ENCODE results near the gene ATP11A. TPM values are rescaled to one million over a fixed set of nuclear protein-coding genes. Genes with fewer than 3 reads are reported as not detected.

Gene ATP11A
- total RNA-seq, 3 donors from 2014 or later: 22.1 to 27.2 (median 26.8) TPM

- Histone ChIP-seq H3K36me3 (no peaks in the 10 kb centered on the region), H3K9me3 (no peaks in the 10 kb centered on the region), H3K4me3 (no peak overlapping the region), H3K4me1 (no peaks in the 10 kb centered on the region), H3K27me3 (no peaks in the 10 kb centered on the region), H3K27ac (no peak overlapping the region)
- no peak for DNase-seq (ENCODE audit: low spot score in 2 of 2)
- TF ChIP-seq POLR2AphosphoS5 (IDR thresholded peaks at IDR 0.05): no peak
- no peak for TF ChIP-seq POLR2A (IDR thresholded peaks at IDR 0.05)
- no peak for TF ChIP-seq CTCF (IDR thresholded peaks at IDR 0.05)
- intact Hi-C loops (cut with DNase I; ENCODE audit: low total_unique reads): no loop called here
Observed at GRCh38 chr13:112833551-112834257, 143.9 kb downstream of the ATP11A start.

GRCh38 chr13:112835344-112835743 is 145.5 kb downstream of the ATP11A start:
- Histone ChIP-seq H3K27me3 (no peaks in the 10 kb centered on the region), H3K4me1 (no peaks in the 10 kb centered on the region), H3K4me3 (no peak overlapping the region), H3K27ac (no peak overlapping the region), H3K36me3 (no peaks in the 10 kb centered on the region), H3K9me3 (no peaks in the 10 kb centered on the region)
- no peak for TF ChIP-seq CTCF (IDR thresholded peaks at IDR 0.05)
- no peak for TF ChIP-seq POLR2AphosphoS5 (IDR thresholded peaks at IDR 0.05)
- no peak for TF ChIP-seq POLR2A (IDR thresholded peaks at IDR 0.05)
- intact Hi-C loops (cut with DNase I; ENCODE audit: low total_unique reads): no loop called here
- no peak for DNase-seq (ENCODE audit: low spot score in 2 of 2)

GRCh38 chr13:112835796-112836195 is 146.0 kb downstream of the ATP11A start:
- no peaks in the 10 kb centered on the region for H3K4me1 ChIP-seq
- DNase-seq (ENCODE audit: low spot score in 2 of 2): no peak
- no peak for TF ChIP-seq CTCF (IDR thresholded peaks at IDR 0.05)
- TF ChIP-seq POLR2A (IDR thresholded peaks at IDR 0.05): no peak
- TF ChIP-seq POLR2AphosphoS5 (IDR thresholded peaks at IDR 0.05): no peak
- H3K4me3 ChIP-seq: no peak overlapping the region
- H3K36me3 ChIP-seq: no peaks in the 10 kb centered on the region
- no peaks in the 10 kb centered on the region for H3K27me3 ChIP-seq
- H3K9me3 ChIP-seq: no peaks in the 10 kb centered on the region
- no peak overlapping the region for H3K27ac ChIP-seq
- intact Hi-C loops (cut with DNase I; ENCODE audit: low total_unique reads): no loop called here

- no peaks in the 10 kb centered on the region for H3K9me3 ChIP-seq
- no peaks in the 10 kb centered on the region for H3K4me1 ChIP-seq
- no peak for TF ChIP-seq CTCF (IDR thresholded peaks at IDR 0.05)
- no peak for TF ChIP-seq POLR2AphosphoS5 (IDR thresholded peaks at IDR 0.05)
- H3K27ac ChIP-seq: no peak overlapping the region
- H3K27me3 ChIP-seq: no peaks in the 10 kb centered on the region
- intact Hi-C loops (cut with DNase I; ENCODE audit: low total_unique reads): no loop called here
- DNase-seq (ENCODE audit: low spot score in 2 of 2): no peak
- H3K36me3 ChIP-seq: no peaks in the 10 kb centered on the region
- H3K4me3 ChIP-seq: no peak overlapping the region
Observed at GRCh38 chr13:112836940-112837339, 147.1 kb downstream of the ATP11A start.

GRCh38 chr13:112837371-112838037 is 147.7 kb downstream of the ATP11A start:
- Histone ChIP-seq H3K4me3 (no peak overlapping the region), H3K36me3 (no peaks in the 10 kb centered on the region), H3K9me3 (no peaks in the 10 kb centered on the region), H3K27me3 (no peaks in the 10 kb centered on the region), H3K27ac (no peak overlapping the region), H3K4me1 (no peaks in the 10 kb centered on the region)
- no peak for TF ChIP-seq POLR2AphosphoS5 (IDR thresholded peaks at IDR 0.05)
- no peak for DNase-seq (ENCODE audit: low spot score in 2 of 2)
- intact Hi-C loops (cut with DNase I; ENCODE audit: low total_unique reads): no loop called here
